Thyroid gland (tissue), 4 donors: Measurements from ENCODE around the gene LY6G5B.

Experiments
- POLR2A ChIP-seq, 2 donors: fragments of 450-650 bp; IDR thresholded peaks; one replicate each; pipeline ENCODE4 v1.6.1; 2017; ENCODE audit warnings: antibody characterized with exemption in 2 of 2, mild to moderate bottlenecking in 2 of 2, moderate library complexity in 1 of 2
- TF ChIP-seq, protein P1 (sequence below), 6 experiments: fragments of 200-600 bp in 3 of 6; fragments of 450-650 bp in 3 of 6; sonication (generic) in 3 of 6; IDR thresholded peaks; one replicate each; pipeline ENCODE4 v1.5.1; 2016 to 2019; ENCODE audit warnings: antibody characterized with exemption in 6 of 6, mild to moderate bottlenecking in 2 of 6, inconsistent platforms in 1 of 6, moderate library complexity in 1 of 6

DNA sequence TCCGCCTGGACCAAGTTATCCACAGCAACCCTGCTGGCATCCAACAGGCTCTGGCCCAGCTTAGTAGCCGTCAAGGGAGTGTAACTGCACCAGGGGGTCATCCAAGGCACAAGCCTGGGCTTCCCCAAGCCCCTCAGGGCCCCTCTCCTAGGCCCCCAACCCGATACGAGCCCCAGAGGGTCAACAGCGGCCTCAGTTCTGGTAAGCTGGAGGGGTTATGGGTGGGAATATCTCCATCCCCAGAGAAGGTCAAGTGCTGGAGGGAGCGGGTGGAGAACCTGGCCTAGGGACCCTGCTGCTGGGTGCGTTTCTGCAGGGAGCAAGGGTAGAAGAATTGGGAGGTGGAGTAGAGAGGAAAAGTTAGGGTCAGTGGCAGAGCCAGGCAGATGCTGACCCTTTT, 36.3 kb upstream of the LY6G5B start:
- TF ChIP-seq, protein P1, sequence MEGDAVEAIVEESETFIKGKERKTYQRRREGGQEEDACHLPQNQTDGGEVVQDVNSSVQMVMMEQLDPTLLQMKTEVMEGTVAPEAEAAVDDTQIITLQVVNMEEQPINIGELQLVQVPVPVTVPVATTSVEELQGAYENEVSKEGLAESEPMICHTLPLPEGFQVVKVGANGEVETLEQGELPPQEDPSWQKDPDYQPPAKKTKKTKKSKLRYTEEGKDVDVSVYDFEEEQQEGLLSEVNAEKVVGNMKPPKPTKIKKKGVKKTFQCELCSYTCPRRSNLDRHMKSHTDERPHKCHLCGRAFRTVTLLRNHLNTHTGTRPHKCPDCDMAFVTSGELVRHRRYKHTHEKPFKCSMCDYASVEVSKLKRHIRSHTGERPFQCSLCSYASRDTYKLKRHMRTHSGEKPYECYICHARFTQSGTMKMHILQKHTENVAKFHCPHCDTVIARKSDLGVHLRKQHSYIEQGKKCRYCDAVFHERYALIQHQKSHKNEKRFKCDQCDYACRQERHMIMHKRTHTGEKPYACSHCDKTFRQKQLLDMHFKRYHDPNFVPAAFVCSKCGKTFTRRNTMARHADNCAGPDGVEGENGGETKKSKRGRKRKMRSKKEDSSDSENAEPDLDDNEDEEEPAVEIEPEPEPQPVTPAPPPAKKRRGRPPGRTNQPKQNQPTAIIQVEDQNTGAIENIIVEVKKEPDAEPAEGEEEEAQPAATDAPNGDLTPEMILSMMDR (IDR thresholded peaks at IDR 0.05), result no peak
- TF ChIP-seq POLR2A (IDR thresholded peaks at IDR 0.05), result no peak
